Measurements from ENCODE around the gene ANKLE1.
A peak's percentile ranks its signal among the peaks of the same experiment; 100 is the strongest.

Gene ANKLE1

GRCh38 chr19:17235971-17236777, 45.5 kb upstream of the ANKLE1 start:
- TF ChIP-seq REST (IDR thresholded peaks at IDR 0.05; ENCODE audit: insufficient read depth in 1 of 2, low read depth in 2 of 2, low read length in 2 of 2) (no peak), SIN3A (IDR thresholded peaks at IDR 0.05; ENCODE audit: borderline replicate concordance, insufficient read depth, low read length) (no peak), TAF1 (IDR thresholded peaks at IDR 0.05; ENCODE audit: borderline replicate concordance, insufficient read depth, low read length) (peak; percentile 50; the same call in 1 of the 2 replicates), FOXP2 (optimal IDR thresholded peaks at IDR 0.05; ENCODE audit: borderline replicate concordance, extremely low read depth, extremely low read length, insufficient read depth) (peak; percentile 6), POLR2AphosphoS5 (IDR thresholded peaks at IDR 0.05; ENCODE audit: low read depth, low read length) (peak; percentile 77; the same call in 1 of the 2 replicates)

GRCh38 chr19:17236811-17237543, 44.7 kb upstream of the ANKLE1 start:
- no peak for TF ChIP-seq FOXP2 (optimal IDR thresholded peaks at IDR 0.05; ENCODE audit: borderline replicate concordance, extremely low read depth, extremely low read length, insufficient read depth)
- TF ChIP-seq SIN3A (IDR thresholded peaks at IDR 0.05; ENCODE audit: borderline replicate concordance, insufficient read depth, low read length): no peak
- no peak for TF ChIP-seq REST (IDR thresholded peaks at IDR 0.05; ENCODE audit: insufficient read depth in 1 of 2, low read depth in 2 of 2, low read length in 2 of 2)
- no peak for TF ChIP-seq TAF1 (IDR thresholded peaks at IDR 0.05; ENCODE audit: borderline replicate concordance, insufficient read depth, low read length)
- no peak for TF ChIP-seq POLR2AphosphoS5 (IDR thresholded peaks at IDR 0.05; ENCODE audit: low read depth, low read length)

- no peak for TF ChIP-seq TAF1 (IDR thresholded peaks at IDR 0.05; ENCODE audit: borderline replicate concordance, insufficient read depth, low read length)
- TF ChIP-seq POLR2AphosphoS5 (IDR thresholded peaks at IDR 0.05; ENCODE audit: low read depth, low read length): no peak
- TF ChIP-seq FOXP2 (optimal IDR thresholded peaks at IDR 0.05; ENCODE audit: borderline replicate concordance, extremely low read depth, extremely low read length, insufficient read depth): no peak
- TF ChIP-seq SIN3A (IDR thresholded peaks at IDR 0.05; ENCODE audit: borderline replicate concordance, insufficient read depth, low read length): no peak
- TF ChIP-seq REST (IDR thresholded peaks at IDR 0.05; ENCODE audit: insufficient read depth in 1 of 2, low read depth in 2 of 2, low read length in 2 of 2): no peak
Measured at GRCh38 chr19:17237747-17238706, 43.7 kb upstream of the ANKLE1 start.

- TF ChIP-seq FOXP2 (optimal IDR thresholded peaks at IDR 0.05; ENCODE audit: borderline replicate concordance, extremely low read depth, extremely low read length, insufficient read depth) (no peak), TAF1 (IDR thresholded peaks at IDR 0.05; ENCODE audit: borderline replicate concordance, insufficient read depth, low read length) (no peak), SIN3A (IDR thresholded peaks at IDR 0.05; ENCODE audit: borderline replicate concordance, insufficient read depth, low read length) (no peak), REST (IDR thresholded peaks at IDR 0.05; ENCODE audit: insufficient read depth in 1 of 2, low read depth in 2 of 2, low read length in 2 of 2) (no peak), POLR2AphosphoS5 (IDR thresholded peaks at IDR 0.05; ENCODE audit: low read depth, low read length) (no peak)
Measured at GRCh38 chr19:17240062-17240752, 41.5 kb upstream of the ANKLE1 start.
